Measurements from ENCODE around the gene VCL.
"Not testable (repeated sequence)": the region's sequence is repeated elsewhere in the genome, so short reads cannot be mapped to it uniquely, and the experiment has no call there.

The VCL gene

GRCh38 chr10:74000892-74001669 is 3.2 kb downstream of the VCL start:
- no peak for DNase-seq (ENCODE audit: low read depth in 2 of 2)

GRCh38 chr10:74006269-74006668 is 8.4 kb downstream of the VCL start:
- no peak for DNase-seq (ENCODE audit: low read depth in 2 of 2)

GRCh38 chr10:74008212-74008731 is 10.4 kb downstream of the VCL start:
- no peak for DNase-seq (ENCODE audit: low read depth in 2 of 2)

GRCh38 chr10:74011017-74011416 is 13.1 kb downstream of the VCL start:
- no peak for DNase-seq (ENCODE audit: low read depth in 2 of 2)

- DNase-seq (ENCODE audit: low read depth in 2 of 2): no peak
These were observed 13.9 kb downstream of the VCL start for GRCh38 chr10:74011770-74012169.

- DNase-seq (ENCODE audit: low read depth in 2 of 2): no peak
These were observed 14.6 kb downstream of the VCL start for GRCh38 chr10:74012480-74012879.

- DNase-seq (ENCODE audit: low read depth in 2 of 2): no peak
These were observed 15.1 kb downstream of the VCL start for GRCh38 chr10:74013004-74013403.

DNA sequence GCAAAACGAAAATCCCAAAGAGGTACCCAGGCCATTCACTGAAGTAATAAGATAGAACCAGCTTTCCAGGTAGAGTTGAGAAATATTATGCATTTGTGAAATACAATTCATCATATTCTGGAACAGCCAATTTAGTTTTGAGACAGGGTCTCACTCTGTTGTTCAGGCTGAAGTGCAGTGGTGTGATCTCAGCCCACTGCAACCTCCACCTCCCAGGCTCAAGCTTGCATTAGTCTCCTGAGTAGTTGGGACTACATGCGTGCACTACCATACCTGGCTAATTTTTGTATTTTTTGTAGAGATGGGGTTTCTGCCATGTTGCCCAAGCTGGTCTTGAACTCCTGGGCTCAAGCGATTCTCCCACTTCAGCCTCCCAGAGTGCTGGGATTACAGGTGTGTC is 16.7 kb downstream of the VCL start:
- not testable (repeated sequence) for DNase-seq (ENCODE audit: low read depth in 2 of 2)

- no peak for DNase-seq (ENCODE audit: low read depth in 2 of 2)
These were observed 20.3 kb downstream of the VCL start for GRCh38 chr10:74018241-74018640.

DNA sequence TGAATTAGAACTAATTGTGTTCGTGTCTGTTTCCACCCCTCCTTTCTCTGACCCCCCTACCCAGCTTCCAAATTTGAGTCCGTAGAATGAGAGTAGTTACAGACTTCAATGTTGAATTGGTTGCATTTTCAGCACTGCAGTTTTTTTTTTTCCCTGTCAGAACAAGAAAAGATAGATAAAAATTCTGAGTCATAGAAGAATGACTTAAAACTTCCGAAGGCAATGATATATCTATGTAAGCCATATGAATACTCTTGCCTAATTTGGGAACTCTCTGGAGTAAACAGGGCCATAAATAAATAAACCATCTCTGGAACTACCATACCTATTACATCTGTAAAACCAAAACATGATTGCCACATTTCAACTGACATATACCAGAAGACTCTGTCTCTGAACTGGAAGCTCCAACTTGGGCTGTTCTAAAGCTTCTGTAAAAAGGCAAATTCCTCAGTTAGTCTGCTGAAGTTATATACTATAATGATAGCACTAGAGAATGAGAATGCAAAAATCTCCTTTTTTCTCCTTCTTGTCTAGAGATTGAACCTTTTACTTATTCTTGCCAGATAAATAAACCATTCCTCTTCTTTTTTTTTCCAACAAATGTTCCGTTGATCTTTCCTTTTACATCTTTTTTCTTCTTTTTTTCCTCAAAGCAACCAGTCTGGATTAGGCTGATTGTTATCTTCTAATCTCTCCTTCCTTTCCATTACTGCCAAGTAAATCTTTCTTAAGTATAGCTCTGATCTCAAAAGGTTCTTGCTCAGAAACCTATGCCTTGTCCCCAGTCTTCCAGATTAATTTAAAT is 23.5 kb downstream of the VCL start:
- DNase-seq (ENCODE audit: low read depth in 2 of 2): no peak

DNA sequence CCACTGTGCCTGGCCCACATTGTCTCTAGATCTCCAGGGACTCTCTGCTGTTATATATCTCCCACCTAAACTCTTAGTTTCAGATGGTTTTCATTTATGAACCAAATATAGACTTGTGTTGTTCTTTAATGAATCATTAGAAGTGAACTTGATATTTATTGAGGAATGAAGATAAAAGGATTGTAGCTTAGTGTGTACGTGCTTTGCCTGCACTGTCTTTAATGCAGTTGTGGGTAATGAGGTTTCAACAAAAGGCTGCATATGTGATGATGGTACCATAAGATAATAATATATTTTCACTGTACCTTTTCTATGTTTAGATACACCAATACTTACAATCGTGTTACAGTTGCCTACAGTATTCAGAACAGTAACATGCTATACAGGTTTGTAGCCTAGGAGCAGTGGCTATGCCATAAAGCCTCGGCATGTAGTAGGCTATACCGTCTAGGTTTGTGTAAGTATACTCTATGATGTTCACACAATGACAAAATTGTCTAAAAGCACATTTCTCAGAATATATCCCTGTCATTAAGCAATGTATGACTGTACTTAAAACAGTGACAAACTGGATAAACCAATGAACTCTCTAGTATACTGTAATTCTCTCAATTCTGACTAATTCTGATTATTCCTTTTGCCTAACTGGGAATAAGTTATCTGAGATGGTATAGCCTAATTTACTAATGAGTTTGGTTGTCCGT is 25.2 kb downstream of the VCL start:
- DNase-seq (ENCODE audit: low read depth in 2 of 2): no peak

GRCh38 chr10:74024600-74024999 is 26.7 kb downstream of the VCL start:
- no peak for DNase-seq (ENCODE audit: low read depth in 2 of 2)

DNA sequence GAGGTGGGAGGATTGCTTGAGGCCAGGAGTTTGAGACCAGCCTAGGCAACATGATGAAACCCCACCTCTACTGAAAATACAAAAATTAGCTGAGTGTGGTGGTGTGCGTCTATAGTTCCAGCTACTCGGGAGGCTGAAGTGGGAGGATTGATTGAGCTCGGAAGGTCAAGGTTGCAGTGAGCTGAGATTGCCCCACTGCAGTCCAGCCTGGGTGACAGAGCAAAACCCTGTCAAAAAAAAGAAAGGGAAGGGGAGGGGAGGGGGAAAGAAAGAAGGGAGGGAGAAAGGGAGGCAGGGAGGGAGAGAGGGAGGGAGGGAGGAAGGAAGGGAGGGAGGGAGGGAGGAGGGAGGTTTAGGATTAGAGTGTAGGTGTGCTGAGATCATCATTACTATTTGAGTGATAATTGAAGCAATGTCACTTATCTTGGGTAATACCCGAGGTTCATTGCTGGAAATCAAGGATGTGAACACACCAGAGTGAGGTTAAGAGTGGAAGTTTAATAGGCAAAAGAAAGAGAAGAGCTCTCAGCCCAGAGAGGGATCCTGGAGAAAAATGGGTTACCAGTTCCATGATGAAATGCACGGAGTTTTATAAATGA is 27.6 kb downstream of the VCL start:
- DNase-seq (ENCODE audit: low read depth in 2 of 2): no peak

- no peak for DNase-seq (ENCODE audit: low read depth in 2 of 2)
These were observed 28.6 kb downstream of the VCL start for GRCh38 chr10:74026428-74027015.

DNA sequence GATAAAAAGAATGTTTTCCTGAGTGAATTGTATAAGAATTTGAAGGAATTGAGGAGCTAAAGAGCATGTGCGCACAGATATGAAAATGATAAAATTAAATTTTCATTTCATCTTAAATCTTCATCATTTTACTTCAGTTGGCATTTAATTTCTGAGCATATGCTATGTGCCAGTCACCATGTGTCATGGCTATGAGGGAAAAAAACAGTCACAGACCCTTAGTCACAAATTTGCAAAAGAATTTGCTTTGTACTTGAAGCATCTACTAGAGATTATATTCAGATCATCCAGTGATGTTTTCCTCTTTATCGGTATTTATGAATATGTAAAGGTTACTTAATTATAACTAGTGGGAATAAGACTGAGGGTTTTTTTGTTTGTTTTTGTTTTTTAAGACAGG is 29.8 kb downstream of the VCL start:
- DNase-seq (ENCODE audit: low read depth in 2 of 2): no peak

DNA sequence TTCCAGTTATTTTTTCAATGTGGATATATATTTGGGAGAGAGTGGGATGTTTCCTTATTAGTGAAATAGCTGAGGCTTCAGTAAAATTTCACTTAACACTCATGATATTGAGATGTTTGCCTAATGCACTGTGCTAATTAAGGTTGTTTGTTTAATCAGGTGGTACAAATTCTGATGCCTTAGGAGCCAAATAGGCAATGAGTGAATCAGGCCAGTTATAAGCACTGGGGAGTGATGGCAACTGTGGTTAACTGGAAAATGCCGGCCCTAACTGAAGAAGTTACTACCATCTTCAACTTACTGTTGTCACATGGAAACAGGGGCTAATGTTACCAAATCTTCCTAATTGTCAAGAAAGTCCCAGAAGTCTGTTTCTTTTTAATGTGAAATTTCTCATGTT is 32.0 kb downstream of the VCL start:
- DNase-seq (ENCODE audit: low read depth in 2 of 2): no peak

GRCh38 chr10:74032208-74032607 is 34.3 kb downstream of the VCL start:
- DNase-seq (ENCODE audit: low read depth in 2 of 2): not testable (repeated sequence)

DNA sequence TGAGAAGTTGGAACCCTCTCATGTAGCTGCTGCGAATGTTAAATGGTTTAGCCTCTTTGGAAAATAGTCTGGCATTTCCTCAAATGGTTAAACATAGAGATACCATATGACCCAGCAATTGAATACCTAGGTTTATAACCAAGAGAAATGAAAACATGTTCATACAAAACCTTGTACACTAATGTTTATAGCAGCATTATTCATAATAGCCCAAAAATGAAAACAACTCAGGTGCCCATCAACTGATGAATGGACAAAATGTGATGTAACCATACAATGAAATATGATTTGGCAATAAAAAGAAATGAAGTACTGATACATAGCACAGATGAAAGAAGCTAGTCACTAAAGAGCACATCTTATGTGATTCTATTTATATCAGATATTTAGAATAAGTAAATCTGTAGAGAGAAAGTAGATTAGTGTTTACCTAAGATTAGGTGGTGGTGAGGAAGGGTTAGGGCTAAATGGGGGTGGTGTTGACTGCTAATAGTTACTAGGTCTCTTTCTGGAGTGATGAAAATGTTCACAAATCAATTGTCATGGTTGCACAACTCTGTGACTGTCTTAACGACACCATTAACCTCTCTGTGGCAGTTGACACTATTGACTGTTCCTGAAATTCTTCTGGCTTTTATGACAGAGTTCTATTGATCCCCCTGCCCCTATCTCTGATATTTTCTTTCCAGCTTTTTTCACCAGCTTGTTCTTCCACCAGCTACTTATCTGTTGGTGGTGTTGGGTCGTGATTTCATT is 35.2 kb downstream of the VCL start:
- DNase-seq (ENCODE audit: low read depth in 2 of 2): no peak

GRCh38 chr10:74033702-74034101 is 35.8 kb downstream of the VCL start:
- DNase-seq (ENCODE audit: low read depth in 2 of 2): no peak

DNA sequence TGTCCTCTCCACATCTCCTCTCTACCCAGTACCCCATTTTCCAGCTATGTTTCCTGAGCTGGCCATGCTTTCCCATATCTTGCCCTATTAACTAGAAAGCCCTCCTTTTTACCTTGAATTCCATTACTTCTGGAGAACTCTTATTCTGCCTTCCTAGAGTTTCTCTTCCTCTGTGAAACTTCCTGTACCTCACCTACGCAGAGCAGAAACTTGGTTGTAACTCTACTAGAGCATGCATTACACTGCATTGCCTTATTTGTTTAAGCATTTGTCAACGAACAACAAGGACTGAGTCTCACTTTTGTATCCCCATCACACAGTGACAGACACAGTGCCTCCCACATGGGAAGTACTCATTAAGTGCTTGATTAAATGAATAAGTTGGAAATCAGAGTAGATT is 36.4 kb downstream of the VCL start:
- no peak for DNase-seq (ENCODE audit: low read depth in 2 of 2)

GRCh38 chr10:74035303-74035702 is 37.4 kb downstream of the VCL start:
- no peak for DNase-seq (ENCODE audit: low read depth in 2 of 2)
